Measurements from ENCODE around the gene XYLT2.
A peak's percentile ranks its signal among the peaks of the same experiment; 100 is the strongest.
"Not testable (repeated sequence)": the region's sequence is repeated elsewhere in the genome, so short reads cannot be mapped to it uniquely, and the experiment has no call there.

Gene XYLT2

GRCh38 chr17:50319306-50320004, 26.5 kb upstream of the XYLT2 start:
- DNase-seq (ENCODE audit: low read depth), result no peak

- DNase-seq (ENCODE audit: low read depth), result no peak
These were observed 23.7 kb upstream of the XYLT2 start for GRCh38 chr17:50322271-50322670.

- no peak for DNase-seq (ENCODE audit: low read depth)
These were observed 22.9 kb upstream of the XYLT2 start for GRCh38 chr17:50323060-50323459.

GRCh38 chr17:50325906-50326305, 20.0 kb upstream of the XYLT2 start:
- no peak for DNase-seq (ENCODE audit: low read depth)

GRCh38 chr17:50326831-50327364, 19.0 kb upstream of the XYLT2 start:
- DNase-seq (ENCODE audit: low read depth), result no peak

GRCh38 chr17:50328363-50329325, 17.3 kb upstream of the XYLT2 start:
- no peak for DNase-seq (ENCODE audit: low read depth)

GRCh38 chr17:50329716-50330115, 16.2 kb upstream of the XYLT2 start:
- no peak for DNase-seq (ENCODE audit: low read depth)

- no peak for DNase-seq (ENCODE audit: low read depth)
These were observed 15.7 kb upstream of the XYLT2 start for GRCh38 chr17:50330151-50330775.

GRCh38 chr17:50331085-50331791, 14.7 kb upstream of the XYLT2 start:
- DNase-seq (ENCODE audit: low read depth), result peak; percentile 96

GRCh38 chr17:50332196-50332595, 13.7 kb upstream of the XYLT2 start:
- DNase-seq (ENCODE audit: low read depth), result no peak

GRCh38 chr17:50333291-50334057, 12.5 kb upstream of the XYLT2 start:
- DNase-seq (ENCODE audit: low read depth), result not testable (repeated sequence)

- DNase-seq (ENCODE audit: low read depth), result no peak
These were observed 8.0 kb upstream of the XYLT2 start for GRCh38 chr17:50337956-50338355.

GRCh38 chr17:50338645-50339044, 7.3 kb upstream of the XYLT2 start:
- no peak for DNase-seq (ENCODE audit: low read depth)

- no peak for DNase-seq (ENCODE audit: low read depth)
These were observed 6.5 kb upstream of the XYLT2 start for GRCh38 chr17:50339381-50339780.

- no peak for DNase-seq (ENCODE audit: low read depth)
These were observed 1.1 kb upstream of the XYLT2 start for GRCh38 chr17:50344731-50345365.

- DNase-seq (ENCODE audit: low read depth), result no peak
These were observed 589 bp downstream of the XYLT2 start for GRCh38 chr17:50346313-50347116.

- DNase-seq (ENCODE audit: low read depth), result no peak
These were observed 1.4 kb downstream of the XYLT2 start for GRCh38 chr17:50347117-50347893.

GRCh38 chr17:50347894-50348291, 2.0 kb downstream of the XYLT2 start:
- DNase-seq (ENCODE audit: low read depth), result no peak

Measured in stromal cell of bone marrow (primary cell).